GM08714 (cell line): ENCODE results near the gene CT55.

Experiments
- H3K4me3 ChIP-seq: fragments of 200-500 bp; sonication (Bioruptor generic); 2 replicates; pipeline ENCODE4 v1.5.1; 2014; ENCODE audit warnings: mild to moderate bottlenecking, low read length, inconsistent platforms
- ZNF274 ChIP-seq: IDR thresholded peaks from 2 replicates; pipeline ENCODE4 v1.6.1; 2012; ENCODE audit warnings: mild to moderate bottlenecking, low read depth, low read length

CT55 gene

DNA sequence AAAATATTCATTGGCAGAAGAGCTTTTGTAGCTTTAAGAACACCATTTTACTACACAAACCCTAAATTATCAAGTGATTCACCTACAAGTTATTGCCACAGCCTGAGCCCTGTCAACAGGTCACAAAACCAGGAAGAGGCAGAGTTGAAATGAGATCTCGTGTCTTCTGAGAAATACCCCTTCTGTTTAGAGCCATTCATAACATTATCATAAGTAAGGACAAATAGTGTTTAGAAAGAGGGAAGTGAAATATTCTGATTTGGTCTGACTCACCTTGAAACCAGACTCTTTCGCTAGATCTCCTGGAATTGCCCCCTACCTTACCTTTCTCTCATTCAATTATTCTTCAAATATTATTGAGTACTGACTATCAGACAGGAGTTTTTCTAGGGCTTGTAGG, 56.8 kb downstream of the CT55 start:
- no peak for TF ChIP-seq ZNF274
- H3K4me3 ChIP-seq = no peak overlapping the region

- H3K4me3 ChIP-seq = no peak overlapping the region
- TF ChIP-seq ZNF274 = no peak
Measured at GRCh38 chrX:135112743-135113142, 58.5 kb downstream of the CT55 start.

- TF ChIP-seq ZNF274 = no peak
- no peak overlapping the region for H3K4me3 ChIP-seq
Measured at GRCh38 chrX:135112096-135112729, 59.0 kb downstream of the CT55 start.

GRCh38 chrX:135109554-135109953, 61.6 kb downstream of the CT55 start:
- TF ChIP-seq ZNF274 = no peak
- H3K4me3 ChIP-seq = no peak overlapping the region
